ENCODE data around the gene SARS2. TPM values are rescaled to one million over a fixed set of nuclear protein-coding genes. Genes with fewer than 3 reads are reported as not detected.
"Not testable (repeated sequence)": the region's sequence is repeated elsewhere in the genome, so short reads cannot be mapped to it uniquely, and the experiment has no call there.

SARS2 gene
- total RNA-seq, 1 donor from 2014 or later: 42.6 TPM

GRCh38 chr19:38900202-38900629 is 30.3 kb downstream of the SARS2 start:
- no peaks in the 10 kb centered on the region for H3K9me3 Mint-ChIP-seq
- no peaks in the 10 kb centered on the region for H3K27me3 Mint-ChIP-seq
- intact Hi-C loops (cut with micrococcal nuclease): no loop called here
- peaks cover 35% of the 10 kb centered on the region for H3K4me1 Mint-ChIP-seq
- H3K36me3 Mint-ChIP-seq (ENCODE audit: low read depth): peaks cover 26% of the 10 kb centered on the region
- H3K4me3 Mint-ChIP-seq: peak overlapping the region; percentile 93
- no peak for DNase-seq
- H3K27ac Mint-ChIP-seq: peak overlapping the region; percentile 86

GRCh38 chr19:38899447-38900201 is 30.9 kb downstream of the SARS2 start, which contains the start of the genes NFKBIB and SIRT2:
Gene NFKBIB, plus strand, starts transcription at chr19:38899969. Its CDS starts 64 bp downstream, at chr19:38900033.
Gene SIRT2, minus strand, starts transcription at chr19:38899618. Its CDS starts 97 bp downstream, at chr19:38899521.
- Mint-ChIP-seq H3K9me3 (no peaks in the 10 kb centered on the region), H3K4me1 (peaks cover 37% of the 10 kb centered on the region), H3K4me3 (peak within 1 kb of the TSS; percentile 93), H3K27ac (peak within 1 kb of the TSS; percentile 95), H3K36me3 (ENCODE audit: low read depth) (peaks cover 23% of the 10 kb centered on the region), H3K27me3 (no peaks in the 10 kb centered on the region)
- intact Hi-C loops (cut with micrococcal nuclease): loop anchor here (1.0 to 10.0 kb wide), 5 partner anchors 21 to 562 kb away; partner anchors contain the start of genes CATSPERG, FAM98C, MRPS12 and RINL
- peak; percentile 100 for DNase-seq

GRCh38 chr19:38898788-38899446 is 31.6 kb downstream of the SARS2 start:
- Mint-ChIP-seq H3K4me1 (peaks cover 35% of the 10 kb centered on the region), H3K36me3 (ENCODE audit: low read depth) (peaks cover 17% of the 10 kb centered on the region), H3K27me3 (no peaks in the 10 kb centered on the region), H3K4me3 (peak overlapping the region; percentile 93), H3K27ac (peak overlapping the region; percentile 95), H3K9me3 (no peaks in the 10 kb centered on the region)
- intact Hi-C loops (cut with micrococcal nuclease): loop anchor here (1.0 to 10.0 kb wide), 5 partner anchors 21 to 562 kb away; partner anchors contain the start of genes CATSPERG, FAM98C, MRPS12 and RINL
- DNase-seq: no peak

GRCh38 chr19:38894968-38895367 is 35.6 kb downstream of the SARS2 start:
- Mint-ChIP-seq H3K4me3 (no peak overlapping the region), H3K27me3 (no peaks in the 10 kb centered on the region), H3K27ac (no peak overlapping the region), H3K36me3 (ENCODE audit: low read depth) (peaks cover 8% of the 10 kb centered on the region), H3K9me3 (no peaks in the 10 kb centered on the region), H3K4me1 (peaks cover 23% of the 10 kb centered on the region)
- DNase-seq: no peak
- intact Hi-C loops (cut with micrococcal nuclease): loop anchor here (5.0 to 10.0 kb wide), 2 partner anchors 490 to 558 kb away; partner anchors contain the start of genes CATSPERG and FAM98C

- peaks cover 9% of the 10 kb centered on the region for H3K36me3 Mint-ChIP-seq (ENCODE audit: low read depth)
- no peak for DNase-seq
- intact Hi-C loops (cut with micrococcal nuclease): loop anchor here (10.0 kb wide), 1 partner anchor 489 kb away; the partner anchor contains the start of gene FAM98C
- H3K9me3 Mint-ChIP-seq: no peaks in the 10 kb centered on the region
- H3K4me3 Mint-ChIP-seq: no peak overlapping the region
- H3K27me3 Mint-ChIP-seq: no peaks in the 10 kb centered on the region
- no peak overlapping the region for H3K27ac Mint-ChIP-seq
- peaks cover 13% of the 10 kb centered on the region for H3K4me1 Mint-ChIP-seq
Observed at GRCh38 chr19:38893341-38893771, 37.2 kb downstream of the SARS2 start.

- H3K4me1 Mint-ChIP-seq: peaks cover 8% of the 10 kb centered on the region
- no peak overlapping the region for H3K27ac Mint-ChIP-seq
- no peak overlapping the region for H3K4me3 Mint-ChIP-seq
- no peak for DNase-seq
- peaks cover 9% of the 10 kb centered on the region for H3K36me3 Mint-ChIP-seq (ENCODE audit: low read depth)
- no peaks in the 10 kb centered on the region for H3K27me3 Mint-ChIP-seq
- no peaks in the 10 kb centered on the region for H3K9me3 Mint-ChIP-seq
- intact Hi-C loops (cut with micrococcal nuclease): loop anchor here (10.0 kb wide), 1 partner anchor 488 kb away; the partner anchor contains the start of gene FAM98C
Observed at GRCh38 chr19:38892841-38893240, 37.7 kb downstream of the SARS2 start.

GRCh38 chr19:38891771-38892170 is 38.8 kb downstream of the SARS2 start:
- H3K4me3 Mint-ChIP-seq: no peak overlapping the region
- intact Hi-C loops (cut with micrococcal nuclease): loop anchor here (10.0 kb wide), 1 partner anchor 487 kb away; the partner anchor contains the start of gene FAM98C
- peaks cover 2% of the 10 kb centered on the region for H3K4me1 Mint-ChIP-seq
- no peak overlapping the region for H3K27ac Mint-ChIP-seq
- H3K27me3 Mint-ChIP-seq: no peaks in the 10 kb centered on the region
- peaks cover 9% of the 10 kb centered on the region for H3K36me3 Mint-ChIP-seq (ENCODE audit: low read depth)
- H3K9me3 Mint-ChIP-seq: no peaks in the 10 kb centered on the region
- DNase-seq: no peak

- Mint-ChIP-seq H3K4me1 (peaks cover 2% of the 10 kb centered on the region), H3K4me3 (no peak overlapping the region), H3K9me3 (no peaks in the 10 kb centered on the region), H3K27me3 (no peaks in the 10 kb centered on the region), H3K27ac (no peak overlapping the region), H3K36me3 (ENCODE audit: low read depth) (peaks cover 9% of the 10 kb centered on the region)
- DNase-seq: no peak
- intact Hi-C loops (cut with micrococcal nuclease): loop anchor here (10.0 kb wide), 1 partner anchor 486 kb away; the partner anchor contains the start of gene FAM98C
Observed at GRCh38 chr19:38890686-38891085, 39.9 kb downstream of the SARS2 start.

- H3K27ac Mint-ChIP-seq: no peak overlapping the region
- H3K36me3 Mint-ChIP-seq (ENCODE audit: low read depth): peaks cover 9% of the 10 kb centered on the region
- H3K9me3 Mint-ChIP-seq: no peaks in the 10 kb centered on the region
- no peak overlapping the region for H3K4me3 Mint-ChIP-seq
- no peak for DNase-seq
- no peaks in the 10 kb centered on the region for H3K27me3 Mint-ChIP-seq
- H3K4me1 Mint-ChIP-seq: peaks cover 2% of the 10 kb centered on the region
- intact Hi-C loops (cut with micrococcal nuclease): loop anchor here (10.0 kb wide), 1 partner anchor 485 kb away; the partner anchor contains the start of gene FAM98C
Observed at GRCh38 chr19:38889803-38890202, 40.8 kb downstream of the SARS2 start.

GRCh38 chr19:38888876-38889275 is 41.7 kb downstream of the SARS2 start:
- peaks cover 6% of the 10 kb centered on the region for H3K36me3 Mint-ChIP-seq (ENCODE audit: low read depth)
- no peaks in the 10 kb centered on the region for H3K9me3 Mint-ChIP-seq
- H3K4me1 Mint-ChIP-seq: no peaks in the 10 kb centered on the region
- H3K27me3 Mint-ChIP-seq: no peaks in the 10 kb centered on the region
- H3K27ac Mint-ChIP-seq: no peak overlapping the region
- intact Hi-C loops (cut with micrococcal nuclease): no loop called here
- DNase-seq: no peak
- H3K4me3 Mint-ChIP-seq: no peak overlapping the region

- H3K4me3 Mint-ChIP-seq; intact Hi-C loops (cut with micrococcal nuclease); H3K9me3 Mint-ChIP-seq; H3K27ac Mint-ChIP-seq; H3K27me3 Mint-ChIP-seq; H3K36me3 Mint-ChIP-seq (ENCODE audit: low read depth); H3K4me1 Mint-ChIP-seq; DNase-seq: not testable (repeated sequence)
Observed at GRCh38 chr19:38884691-38885090, 45.9 kb downstream of the SARS2 start.

GRCh38 chr19:38883286-38883685 is 47.3 kb downstream of the SARS2 start:
- DNase-seq: no peak
- intact Hi-C loops (cut with micrococcal nuclease): no loop called here
- Mint-ChIP-seq H3K36me3 (ENCODE audit: low read depth) (peaks cover 12% of the 10 kb centered on the region), H3K9me3 (no peaks in the 10 kb centered on the region), H3K27ac (peak overlapping the region; percentile 47), H3K4me3 (no peak overlapping the region), H3K4me1 (peaks cover 6% of the 10 kb centered on the region), H3K27me3 (no peaks in the 10 kb centered on the region)

GRCh38 chr19:38880882-38881609 is 49.5 kb downstream of the SARS2 start:
- Mint-ChIP-seq H3K27me3 (no peaks in the 10 kb centered on the region), H3K36me3 (ENCODE audit: low read depth) (peaks cover 16% of the 10 kb centered on the region), H3K4me1 (peaks cover 24% of the 10 kb centered on the region), H3K4me3 (no peak overlapping the region), H3K27ac (peak overlapping the region; percentile 34), H3K9me3 (no peaks in the 10 kb centered on the region)
- no peak for DNase-seq
- intact Hi-C loops (cut with micrococcal nuclease): no loop called here
